ENCODE results near the gene TMEM255B. TPM values are rescaled to one million over a fixed set of nuclear protein-coding genes. Genes with fewer than 3 reads are reported as not detected.
"Not testable (repeated sequence)": the region's sequence is repeated elsewhere in the genome, so short reads cannot be mapped to it uniquely, and the experiment has no call there.

The TMEM255B gene
- total RNA-seq, 1 donor, result 0.43 TPM

- peak; percentile 29 for TF ChIP-seq CTCF (IDR thresholded peaks at IDR 0.05; ENCODE audit: insufficient read depth, low read depth, low read length)
- H3K4me3 ChIP-seq (ENCODE audit: low read depth, low read length), result no peak overlapping the region
- peak; percentile 71 for DNase-seq (ENCODE audit: low read depth)
Measured at GRCh38 chr13:113742000-113742441, 17.0 kb upstream of the TMEM255B start.

- DNase-seq (ENCODE audit: low read depth), result no peak
- H3K4me3 ChIP-seq (ENCODE audit: low read depth, low read length), result no peak overlapping the region
- no peak for TF ChIP-seq CTCF (IDR thresholded peaks at IDR 0.05; ENCODE audit: insufficient read depth, low read depth, low read length)
Measured at GRCh38 chr13:113742445-113743120, 16.4 kb upstream of the TMEM255B start.

GRCh38 chr13:113743366-113744195, 15.4 kb upstream of the TMEM255B start:
- TF ChIP-seq CTCF (IDR thresholded peaks at IDR 0.05; ENCODE audit: insufficient read depth, low read depth, low read length), result no peak
- no peak for DNase-seq (ENCODE audit: low read depth)
- H3K4me3 ChIP-seq (ENCODE audit: low read depth, low read length), result no peak overlapping the region

GRCh38 chr13:113744197-113745000, 14.6 kb upstream of the TMEM255B start:
- H3K4me3 ChIP-seq (ENCODE audit: low read depth, low read length), result no peak overlapping the region
- TF ChIP-seq CTCF (IDR thresholded peaks at IDR 0.05; ENCODE audit: insufficient read depth, low read depth, low read length), result no peak
- DNase-seq (ENCODE audit: low read depth), result no peak

- no peak for DNase-seq (ENCODE audit: low read depth)
- no peak overlapping the region for H3K4me3 ChIP-seq (ENCODE audit: low read depth, low read length)
- TF ChIP-seq CTCF (IDR thresholded peaks at IDR 0.05; ENCODE audit: insufficient read depth, low read depth, low read length), result no peak
Measured at GRCh38 chr13:113745059-113745458, 14.0 kb upstream of the TMEM255B start.

- DNase-seq (ENCODE audit: low read depth), result not testable (repeated sequence)
Measured at GRCh38 chr13:113745500-113746142, 13.4 kb upstream of the TMEM255B start.

More at GRCh38 chr13:113745500-113746142, 13.4 kb upstream of the TMEM255B start:
- H3K4me3 ChIP-seq (ENCODE audit: low read depth, low read length), result not testable (repeated sequence)

Measured in fibroblast of villous mesenchyme (primary cell).